Measurements from ENCODE around the gene FOXJ3. TPM values are rescaled to one million over a fixed set of nuclear protein-coding genes. Genes with fewer than 3 reads are reported as not detected.
A peak's percentile ranks its signal among the peaks of the same experiment; 100 is the strongest.

Gene FOXJ3
- total RNA-seq, 1 donor from 2014 or later: 49.4 TPM

DNA sequence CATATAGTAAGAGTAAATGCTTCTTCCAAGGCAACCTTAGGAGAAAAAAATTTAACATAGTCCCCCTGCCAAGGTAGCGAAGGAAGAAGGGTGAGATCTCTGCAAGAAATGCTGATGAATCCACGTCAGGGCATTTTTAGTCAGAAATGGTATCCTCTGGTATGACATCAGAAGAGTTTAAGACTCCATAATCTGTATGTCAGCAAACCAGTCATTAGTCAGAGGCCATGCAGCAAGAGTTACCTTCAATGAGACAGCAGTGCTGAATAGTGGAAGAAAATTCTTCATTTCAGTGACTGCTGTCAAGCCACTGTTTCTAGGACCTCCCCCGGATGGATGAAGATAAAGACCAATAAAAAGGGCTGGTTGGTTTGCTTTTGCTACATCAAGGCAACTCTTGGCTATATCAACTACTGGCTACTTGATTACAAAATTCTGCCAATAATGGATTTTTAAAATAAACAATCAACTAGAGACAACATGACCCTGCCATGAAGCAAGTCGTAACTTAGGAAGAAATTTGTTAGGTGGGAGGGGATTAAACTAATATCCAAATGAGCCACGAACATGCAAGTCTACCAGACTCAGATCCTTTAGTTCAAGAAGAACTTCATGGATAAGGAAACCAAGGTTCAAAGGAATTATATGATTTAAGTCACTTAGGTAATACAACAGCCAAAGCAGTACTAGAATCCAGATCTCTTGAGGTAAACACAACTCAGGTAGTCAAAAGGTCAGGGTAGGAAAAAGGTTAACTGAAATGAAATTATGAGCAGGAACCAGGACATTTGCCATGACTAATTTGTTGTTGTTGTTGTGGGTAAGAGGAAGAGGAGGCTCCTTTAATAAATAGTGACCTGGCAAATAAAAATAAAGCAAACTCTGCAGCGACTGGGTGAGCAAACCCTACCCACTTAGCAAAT lies 144.8 kb downstream of the FOXJ3 start:
- H3K4me3 Mint-ChIP-seq: no peak overlapping the region
- TF ChIP-seq, protein P1, sequence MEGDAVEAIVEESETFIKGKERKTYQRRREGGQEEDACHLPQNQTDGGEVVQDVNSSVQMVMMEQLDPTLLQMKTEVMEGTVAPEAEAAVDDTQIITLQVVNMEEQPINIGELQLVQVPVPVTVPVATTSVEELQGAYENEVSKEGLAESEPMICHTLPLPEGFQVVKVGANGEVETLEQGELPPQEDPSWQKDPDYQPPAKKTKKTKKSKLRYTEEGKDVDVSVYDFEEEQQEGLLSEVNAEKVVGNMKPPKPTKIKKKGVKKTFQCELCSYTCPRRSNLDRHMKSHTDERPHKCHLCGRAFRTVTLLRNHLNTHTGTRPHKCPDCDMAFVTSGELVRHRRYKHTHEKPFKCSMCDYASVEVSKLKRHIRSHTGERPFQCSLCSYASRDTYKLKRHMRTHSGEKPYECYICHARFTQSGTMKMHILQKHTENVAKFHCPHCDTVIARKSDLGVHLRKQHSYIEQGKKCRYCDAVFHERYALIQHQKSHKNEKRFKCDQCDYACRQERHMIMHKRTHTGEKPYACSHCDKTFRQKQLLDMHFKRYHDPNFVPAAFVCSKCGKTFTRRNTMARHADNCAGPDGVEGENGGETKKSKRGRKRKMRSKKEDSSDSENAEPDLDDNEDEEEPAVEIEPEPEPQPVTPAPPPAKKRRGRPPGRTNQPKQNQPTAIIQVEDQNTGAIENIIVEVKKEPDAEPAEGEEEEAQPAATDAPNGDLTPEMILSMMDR (conservative IDR thresholded peaks at IDR 0.05): no peak
- H3K4me1 Mint-ChIP-seq (ENCODE audit: unreplicated experiment): no peaks in the 10 kb centered on the region
- H3K27me3 Mint-ChIP-seq: no peaks in the 10 kb centered on the region
- H3K36me3 Mint-ChIP-seq: peaks cover 43% of the 10 kb centered on the region
- no peak overlapping the region for H3K27ac Mint-ChIP-seq
- no peaks in the 10 kb centered on the region for H3K9me3 Mint-ChIP-seq
- no peak for DNase-seq (ENCODE audit: extremely low spot score, unreplicated experiment)

GRCh38 chr1:42186152-42186551 lies 148.9 kb downstream of the FOXJ3 start:
- TF ChIP-seq, protein P1 (conservative IDR thresholded peaks at IDR 0.05): no peak
- Mint-ChIP-seq H3K4me3 (no peak overlapping the region), H3K36me3 (peaks cover 41% of the 10 kb centered on the region), H3K27ac (peak overlapping the region; percentile 80), H3K27me3 (no peaks in the 10 kb centered on the region), H3K9me3 (no peaks in the 10 kb centered on the region), H3K4me1 (ENCODE audit: unreplicated experiment) (no peaks in the 10 kb centered on the region)
- DNase-seq (ENCODE audit: extremely low spot score, unreplicated experiment): no peak

DNA sequence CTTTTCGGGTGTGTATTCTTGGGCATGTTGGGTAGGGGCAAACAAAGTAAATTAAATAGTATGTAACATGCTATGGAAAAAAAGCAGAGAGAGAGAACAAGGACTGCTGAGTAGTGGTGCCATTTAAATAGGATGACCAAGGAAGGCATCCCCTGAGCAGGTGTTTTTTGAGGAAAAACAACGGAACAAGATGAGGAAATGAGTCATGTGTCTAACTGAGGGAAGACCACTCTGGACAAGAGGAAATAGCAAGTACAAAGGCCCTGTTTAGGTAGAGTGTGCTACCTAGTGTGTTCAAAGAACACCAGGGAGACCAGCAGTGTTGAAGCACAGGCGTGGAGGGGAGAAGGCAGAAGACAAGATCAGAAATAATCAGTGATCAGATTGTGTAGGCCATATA lies 150.4 kb downstream of the FOXJ3 start:
- TF ChIP-seq, protein P1 (conservative IDR thresholded peaks at IDR 0.05): no peak
- H3K27me3 Mint-ChIP-seq: no peaks in the 10 kb centered on the region
- peaks cover 38% of the 10 kb centered on the region for H3K36me3 Mint-ChIP-seq
- H3K4me1 Mint-ChIP-seq (ENCODE audit: unreplicated experiment): no peaks in the 10 kb centered on the region
- no peak overlapping the region for H3K4me3 Mint-ChIP-seq
- no peaks in the 10 kb centered on the region for H3K9me3 Mint-ChIP-seq
- no peak overlapping the region for H3K27ac Mint-ChIP-seq
- DNase-seq (ENCODE audit: extremely low spot score, unreplicated experiment): no peak

GRCh38 chr1:42183957-42184268 lies 151.1 kb downstream of the FOXJ3 start:
- Mint-ChIP-seq H3K9me3 (no peaks in the 10 kb centered on the region), H3K36me3 (peaks cover 34% of the 10 kb centered on the region), H3K27me3 (no peaks in the 10 kb centered on the region), H3K27ac (no peak overlapping the region), H3K4me3 (no peak overlapping the region), H3K4me1 (ENCODE audit: unreplicated experiment) (no peaks in the 10 kb centered on the region)
- TF ChIP-seq, protein P1 (conservative IDR thresholded peaks at IDR 0.05): no peak
- DNase-seq (ENCODE audit: extremely low spot score, unreplicated experiment): no peak

DNA sequence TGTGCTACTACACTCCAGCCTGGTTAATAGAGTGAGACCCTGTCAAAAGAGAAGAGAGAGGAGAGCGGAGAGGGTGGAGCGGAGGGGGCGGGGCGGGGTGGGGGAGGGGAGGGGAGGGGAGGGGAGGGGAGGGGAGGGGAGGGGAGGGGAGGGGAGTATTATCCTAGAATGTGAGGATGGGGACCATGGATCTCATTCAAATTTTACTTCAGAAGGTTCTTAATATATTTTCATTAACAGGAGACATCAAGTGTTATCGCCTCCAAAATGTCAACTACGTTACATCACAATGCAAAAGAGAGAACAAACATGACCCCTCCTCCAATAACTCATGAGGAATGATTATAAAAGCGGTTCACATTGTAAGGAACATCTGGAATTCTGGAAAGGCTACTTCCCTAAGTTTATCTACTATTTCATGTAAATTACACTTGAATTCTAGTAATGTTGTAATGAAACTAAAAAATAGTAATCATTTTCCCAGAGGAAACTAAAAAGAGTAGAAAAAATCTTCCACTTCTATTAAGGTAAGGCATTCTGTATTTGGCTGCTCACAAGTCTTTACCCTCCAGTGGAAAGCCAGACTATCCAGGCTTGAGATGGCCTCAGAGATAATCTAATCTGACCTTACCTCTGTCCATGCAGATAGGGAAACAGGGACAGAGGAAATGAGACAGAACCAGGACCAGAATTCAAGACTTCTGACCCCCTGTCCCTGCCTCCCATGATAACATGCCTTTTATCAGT lies 151.7 kb downstream of the FOXJ3 start:
- Mint-ChIP-seq H3K27ac (no peak overlapping the region), H3K9me3 (no peaks in the 10 kb centered on the region), H3K4me3 (no peak overlapping the region), H3K27me3 (no peaks in the 10 kb centered on the region), H3K36me3 (peaks cover 34% of the 10 kb centered on the region), H3K4me1 (ENCODE audit: unreplicated experiment) (no peaks in the 10 kb centered on the region)
- no peak for DNase-seq (ENCODE audit: extremely low spot score, unreplicated experiment)
- TF ChIP-seq, protein P1 (conservative IDR thresholded peaks at IDR 0.05): no peak
